ENCODE measurements around the gene TRAK1. TPM values are rescaled to one million over a fixed set of nuclear protein-coding genes. Genes with fewer than 3 reads are reported as not detected.
A peak's percentile ranks its signal among the peaks of the same experiment; 100 is the strongest.

The TRAK1 gene
- total RNA-seq, 1 donor from 2014 or later = 53.8 TPM

DNA sequence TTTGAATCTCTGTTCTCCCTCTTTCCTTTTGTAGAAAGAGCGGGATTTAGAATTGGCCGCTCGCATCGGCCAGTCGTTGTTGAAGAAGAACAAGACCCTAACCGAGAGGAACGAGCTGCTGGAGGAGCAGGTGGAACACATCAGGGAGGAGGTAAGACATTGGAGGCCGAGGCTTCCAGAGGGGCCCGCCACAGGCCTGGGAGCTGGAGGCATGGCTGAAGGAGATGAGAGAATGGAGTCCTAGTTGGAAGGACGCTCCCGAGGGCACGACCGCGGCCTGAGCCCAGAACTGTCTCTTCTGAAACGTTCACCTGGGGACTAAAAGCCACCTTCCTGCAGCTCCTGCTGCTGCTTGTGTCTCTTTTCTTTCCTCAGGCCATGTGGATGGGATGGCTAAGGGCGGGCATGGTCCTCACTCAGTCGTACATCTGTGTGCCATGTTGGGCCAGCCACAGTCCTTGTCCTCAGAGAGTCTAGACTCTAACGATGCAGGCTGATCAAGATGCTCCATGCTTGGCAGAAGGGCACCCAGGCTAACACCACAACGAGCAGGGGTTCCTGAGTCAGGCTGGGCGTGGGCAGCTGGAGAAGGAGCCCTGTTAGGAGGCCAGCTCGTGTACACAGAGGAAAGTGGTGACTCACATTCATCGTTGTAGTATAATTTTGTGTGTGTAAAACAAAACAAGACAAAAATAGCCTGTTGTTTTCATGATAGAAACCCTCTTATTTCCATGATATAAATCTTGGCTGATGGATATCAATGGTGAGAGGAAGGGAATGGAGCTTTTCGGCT, 93.7 kb downstream of the TRAK1 start:
- TF ChIP-seq, protein P1, sequence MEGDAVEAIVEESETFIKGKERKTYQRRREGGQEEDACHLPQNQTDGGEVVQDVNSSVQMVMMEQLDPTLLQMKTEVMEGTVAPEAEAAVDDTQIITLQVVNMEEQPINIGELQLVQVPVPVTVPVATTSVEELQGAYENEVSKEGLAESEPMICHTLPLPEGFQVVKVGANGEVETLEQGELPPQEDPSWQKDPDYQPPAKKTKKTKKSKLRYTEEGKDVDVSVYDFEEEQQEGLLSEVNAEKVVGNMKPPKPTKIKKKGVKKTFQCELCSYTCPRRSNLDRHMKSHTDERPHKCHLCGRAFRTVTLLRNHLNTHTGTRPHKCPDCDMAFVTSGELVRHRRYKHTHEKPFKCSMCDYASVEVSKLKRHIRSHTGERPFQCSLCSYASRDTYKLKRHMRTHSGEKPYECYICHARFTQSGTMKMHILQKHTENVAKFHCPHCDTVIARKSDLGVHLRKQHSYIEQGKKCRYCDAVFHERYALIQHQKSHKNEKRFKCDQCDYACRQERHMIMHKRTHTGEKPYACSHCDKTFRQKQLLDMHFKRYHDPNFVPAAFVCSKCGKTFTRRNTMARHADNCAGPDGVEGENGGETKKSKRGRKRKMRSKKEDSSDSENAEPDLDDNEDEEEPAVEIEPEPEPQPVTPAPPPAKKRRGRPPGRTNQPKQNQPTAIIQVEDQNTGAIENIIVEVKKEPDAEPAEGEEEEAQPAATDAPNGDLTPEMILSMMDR (IDR thresholded peaks at IDR 0.05; ENCODE audit: unreplicated experiment) = no peak
- no peaks in the 10 kb centered on the region for H3K9me3 Mint-ChIP-seq (ENCODE audit: low read depth)
- peak overlapping the region; percentile 86 for H3K27ac Mint-ChIP-seq
- H3K4me3 Mint-ChIP-seq (ENCODE audit: low read depth) = no peak overlapping the region
- H3K27me3 Mint-ChIP-seq = no peaks in the 10 kb centered on the region
- peaks cover 9% of the 10 kb centered on the region for H3K36me3 Mint-ChIP-seq (ENCODE audit: insufficient read depth)
- no peak for DNase-seq (ENCODE audit: low spot score, unreplicated experiment)
- peaks cover 27% of the 10 kb centered on the region for H3K4me1 Mint-ChIP-seq (ENCODE audit: low read depth)

DNA sequence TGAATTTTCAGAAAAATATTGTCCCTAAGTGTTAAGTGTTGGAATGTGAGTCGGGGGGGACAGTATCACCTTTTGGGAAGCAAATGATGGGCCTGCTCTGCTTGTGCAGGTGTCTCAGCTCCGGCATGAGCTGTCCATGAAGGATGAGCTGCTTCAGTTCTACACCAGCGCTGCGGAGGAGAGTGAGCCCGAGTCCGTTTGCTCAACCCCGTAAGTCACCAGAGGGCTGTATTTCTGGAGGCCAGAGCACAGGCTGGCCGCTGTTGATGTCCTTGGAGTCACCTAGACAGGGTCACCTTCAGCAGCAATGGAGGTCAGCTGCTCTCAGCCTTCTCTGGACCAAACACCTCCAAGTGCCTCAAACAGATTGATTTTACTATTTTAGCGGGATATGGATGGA, 96.8 kb downstream of the TRAK1 start:
- no peak for DNase-seq (ENCODE audit: low spot score, unreplicated experiment)
- Mint-ChIP-seq H3K27ac (no peak overlapping the region), H3K4me3 (ENCODE audit: low read depth) (no peak overlapping the region), H3K36me3 (ENCODE audit: insufficient read depth) (peaks cover 10% of the 10 kb centered on the region), H3K27me3 (no peaks in the 10 kb centered on the region), H3K9me3 (ENCODE audit: low read depth) (no peaks in the 10 kb centered on the region), H3K4me1 (ENCODE audit: low read depth) (peaks cover 23% of the 10 kb centered on the region)
- TF ChIP-seq, protein P1 (IDR thresholded peaks at IDR 0.05; ENCODE audit: unreplicated experiment) = no peak

DNA sequence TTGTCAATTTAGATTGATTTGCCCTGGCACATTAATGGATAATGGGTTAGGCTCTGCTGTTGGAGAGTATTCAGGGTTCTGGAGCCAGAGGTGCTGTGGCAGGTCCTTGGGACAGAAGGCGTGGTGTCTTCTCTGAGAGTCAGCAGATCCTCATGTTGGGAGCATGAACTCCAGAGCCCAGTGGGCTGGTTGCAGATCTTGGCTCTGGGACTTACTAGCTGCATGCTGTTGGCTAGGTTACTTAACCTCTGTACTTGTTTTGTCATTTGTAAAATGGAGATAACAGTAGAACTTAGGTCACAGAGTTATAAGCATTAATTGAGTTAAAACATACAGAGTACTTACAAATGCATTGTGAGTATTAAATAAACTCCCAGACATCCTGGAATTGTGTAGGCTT, 97.2 kb downstream of the TRAK1 start:
- DNase-seq (ENCODE audit: low spot score, unreplicated experiment) = no peak
- TF ChIP-seq, protein P1 (IDR thresholded peaks at IDR 0.05; ENCODE audit: unreplicated experiment) = no peak
- Mint-ChIP-seq H3K36me3 (ENCODE audit: insufficient read depth) (peaks cover 10% of the 10 kb centered on the region), H3K4me3 (ENCODE audit: low read depth) (no peak overlapping the region), H3K27ac (no peak overlapping the region), H3K4me1 (ENCODE audit: low read depth) (peaks cover 22% of the 10 kb centered on the region), H3K9me3 (ENCODE audit: low read depth) (no peaks in the 10 kb centered on the region), H3K27me3 (no peaks in the 10 kb centered on the region)

DNA sequence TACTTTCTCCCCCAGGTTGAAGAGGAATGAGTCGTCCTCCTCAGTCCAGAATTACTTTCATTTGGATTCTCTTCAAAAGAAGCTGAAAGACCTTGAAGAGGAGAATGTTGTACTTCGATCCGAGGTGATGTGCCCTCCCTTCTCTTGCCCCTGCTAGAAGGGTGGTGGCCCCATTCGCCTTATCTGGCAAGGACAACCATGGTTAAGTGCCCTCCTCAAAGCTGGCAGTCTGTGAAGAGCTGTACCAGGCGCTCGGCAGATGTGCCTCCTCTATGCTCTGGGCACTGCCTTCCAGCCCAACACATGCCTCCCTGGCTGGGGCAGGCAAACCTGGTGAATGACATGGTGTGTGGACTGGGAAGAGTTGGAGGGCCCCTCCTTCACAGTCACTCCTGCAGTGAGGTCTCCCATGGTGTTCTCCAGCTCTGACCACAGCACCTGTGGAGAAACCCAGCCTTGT, 97.9 kb downstream of the TRAK1 start:
- no peak for DNase-seq (ENCODE audit: low spot score, unreplicated experiment)
- Mint-ChIP-seq H3K9me3 (ENCODE audit: low read depth) (no peaks in the 10 kb centered on the region), H3K4me3 (ENCODE audit: low read depth) (no peak overlapping the region), H3K4me1 (ENCODE audit: low read depth) (peaks cover 15% of the 10 kb centered on the region), H3K36me3 (ENCODE audit: insufficient read depth) (peaks cover 12% of the 10 kb centered on the region), H3K27me3 (no peaks in the 10 kb centered on the region), H3K27ac (no peak overlapping the region)
- TF ChIP-seq, protein P1 (IDR thresholded peaks at IDR 0.05; ENCODE audit: unreplicated experiment) = no peak

DNA sequence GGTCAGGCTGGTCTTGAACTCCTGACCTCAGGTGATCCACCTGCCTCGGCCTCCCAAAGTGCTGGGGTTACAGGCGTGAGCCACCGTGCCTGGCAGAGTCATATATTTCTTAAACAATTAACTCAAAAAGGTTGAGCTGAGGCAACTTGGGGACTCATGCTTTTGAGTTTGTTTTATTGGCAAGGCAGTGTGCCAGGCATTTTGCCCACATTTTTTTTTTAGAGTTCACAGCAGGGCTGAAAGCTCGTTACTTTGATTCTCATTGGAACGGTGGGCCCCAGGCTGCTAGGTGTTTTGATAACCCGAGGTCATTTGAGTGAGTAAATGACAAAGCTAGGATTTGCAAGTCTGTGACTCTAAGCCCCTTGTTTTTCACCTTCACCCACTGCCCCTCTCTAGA, 98.6 kb downstream of the TRAK1 start:
- H3K4me1 Mint-ChIP-seq (ENCODE audit: low read depth) = peaks cover 10% of the 10 kb centered on the region
- no peak overlapping the region for H3K4me3 Mint-ChIP-seq (ENCODE audit: low read depth)
- peaks cover 10% of the 10 kb centered on the region for H3K36me3 Mint-ChIP-seq (ENCODE audit: insufficient read depth)
- no peak for DNase-seq (ENCODE audit: low spot score, unreplicated experiment)
- TF ChIP-seq, protein P1 (IDR thresholded peaks at IDR 0.05; ENCODE audit: unreplicated experiment) = no peak
- H3K27ac Mint-ChIP-seq = peak overlapping the region; percentile 64
- H3K27me3 Mint-ChIP-seq = no peaks in the 10 kb centered on the region
- H3K9me3 Mint-ChIP-seq (ENCODE audit: low read depth) = no peaks in the 10 kb centered on the region
